HG03442 (cell line): ENCODE measurements around the gene FHIT.

ENCODE experiments used
- ATAC-seq: cut with Tn5 transposase; IDR thresholded peaks from one replicate; pipeline ENCODE4 v1.9.1; 2021; ENCODE audit warnings: mild to moderate bottlenecking, moderate library complexity; ENCODE audit not compliant: unreplicated experiment

The FHIT gene

DNA sequence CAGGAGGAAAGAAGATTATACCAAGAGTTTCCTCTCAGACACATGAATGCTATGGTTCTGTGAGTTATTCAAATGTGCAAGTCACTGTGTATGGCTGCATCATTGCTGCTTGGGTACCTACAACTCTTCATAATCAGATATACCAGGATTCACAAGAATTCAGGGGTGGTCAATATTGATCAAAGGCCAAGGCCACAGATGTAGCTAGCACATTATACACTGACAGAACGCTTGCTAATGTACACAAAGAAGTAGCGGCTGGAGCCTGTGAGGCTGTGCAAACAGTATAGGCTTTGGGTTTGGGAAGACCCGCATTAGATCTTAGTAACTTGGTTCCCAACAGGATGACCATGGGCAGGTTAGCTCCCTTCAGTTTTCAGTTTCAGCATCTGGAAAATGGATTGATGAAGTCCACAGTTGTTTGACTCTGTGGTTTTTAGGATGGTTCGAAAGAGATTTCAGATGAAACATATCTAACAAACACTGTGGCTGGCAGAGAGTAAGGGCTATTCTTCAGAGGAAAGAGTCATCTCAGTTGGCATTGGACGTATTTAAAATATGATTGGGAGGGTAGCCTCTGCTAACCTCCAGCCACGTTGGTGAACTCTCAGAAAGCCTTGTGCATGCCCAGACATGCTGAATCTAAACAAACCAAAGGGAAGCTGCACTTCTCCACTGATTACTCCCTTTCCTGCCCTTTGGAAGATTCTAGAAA, 1452.7 kb downstream of the FHIT start:
- ATAC-seq = no peak

DNA sequence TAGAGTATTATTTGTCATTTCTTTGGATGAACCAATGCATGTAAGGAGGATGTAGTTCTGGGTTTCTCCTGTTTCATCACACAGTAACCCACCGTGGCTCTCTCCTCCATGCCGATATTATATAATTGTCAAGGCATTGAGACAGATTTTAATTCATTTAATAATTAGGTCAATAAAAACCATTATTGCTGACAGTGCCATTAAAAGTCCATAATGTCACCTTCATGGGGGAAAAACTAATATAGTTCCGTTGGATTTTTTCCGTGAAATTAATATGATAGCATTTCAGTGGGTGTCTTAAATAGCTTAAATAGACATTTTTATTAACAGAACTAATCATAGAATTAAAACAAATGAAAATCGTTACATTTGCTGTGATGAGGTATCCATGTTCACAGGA, 1453.7 kb downstream of the FHIT start:
- no peak for ATAC-seq

DNA sequence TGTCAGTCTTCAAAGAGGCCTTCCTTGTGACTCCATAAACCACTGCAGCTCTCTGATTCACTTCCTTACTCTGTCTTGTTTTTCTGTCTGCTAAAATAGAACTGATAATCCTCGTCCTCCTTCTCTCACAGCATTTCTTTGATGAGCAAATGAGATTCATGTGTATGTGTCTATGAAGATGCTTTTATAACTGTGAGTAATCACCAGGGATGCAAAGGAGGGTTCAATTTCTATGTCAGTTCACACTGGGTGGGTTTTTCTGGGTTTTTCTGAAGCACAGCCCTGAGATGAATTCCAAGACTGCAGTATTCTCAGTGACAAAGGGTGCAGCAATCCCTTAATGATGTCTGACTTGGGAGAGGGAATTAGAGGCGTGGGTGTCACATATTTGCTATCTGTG, 1454.8 kb downstream of the FHIT start:
- no peak for ATAC-seq

DNA sequence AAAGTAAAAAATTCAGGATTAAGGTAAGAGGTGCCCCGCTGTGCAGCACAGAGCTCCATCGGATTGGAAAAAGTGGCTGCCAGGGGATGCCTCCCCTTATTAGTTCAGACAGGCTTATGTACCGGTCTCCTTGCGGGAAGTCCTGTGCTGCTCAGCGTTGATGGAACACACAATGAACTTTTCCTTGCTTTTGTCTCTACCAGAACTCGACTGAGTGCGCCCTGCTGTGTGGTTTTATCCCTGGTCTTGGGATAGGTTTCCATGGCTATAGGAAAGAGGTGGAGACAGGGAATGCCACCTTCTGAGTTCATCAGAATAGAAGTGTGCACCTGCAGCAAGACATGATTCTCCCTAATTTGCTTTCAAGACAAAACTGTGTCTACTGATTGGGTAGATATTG, 1455.5 kb downstream of the FHIT start:
- ATAC-seq = no peak

DNA sequence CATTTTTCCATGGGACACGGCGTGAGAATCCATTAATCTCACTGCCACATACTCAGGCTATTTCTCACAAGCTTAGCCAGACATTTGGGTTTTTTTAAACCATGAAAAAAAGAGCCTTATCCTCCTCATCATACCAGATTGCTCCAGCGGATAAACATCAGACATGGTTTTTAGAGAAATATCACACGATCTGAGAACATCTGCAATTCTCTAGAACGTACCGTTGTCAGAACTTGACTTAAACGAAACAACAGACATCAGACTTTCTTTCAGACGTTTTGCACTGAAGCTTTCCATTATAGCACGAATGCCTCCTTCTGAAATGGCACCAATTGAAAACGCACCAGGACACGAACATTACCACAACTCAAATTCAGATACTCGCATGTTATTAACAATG, 1457.3 kb downstream of the FHIT start:
- ATAC-seq = no peak

DNA sequence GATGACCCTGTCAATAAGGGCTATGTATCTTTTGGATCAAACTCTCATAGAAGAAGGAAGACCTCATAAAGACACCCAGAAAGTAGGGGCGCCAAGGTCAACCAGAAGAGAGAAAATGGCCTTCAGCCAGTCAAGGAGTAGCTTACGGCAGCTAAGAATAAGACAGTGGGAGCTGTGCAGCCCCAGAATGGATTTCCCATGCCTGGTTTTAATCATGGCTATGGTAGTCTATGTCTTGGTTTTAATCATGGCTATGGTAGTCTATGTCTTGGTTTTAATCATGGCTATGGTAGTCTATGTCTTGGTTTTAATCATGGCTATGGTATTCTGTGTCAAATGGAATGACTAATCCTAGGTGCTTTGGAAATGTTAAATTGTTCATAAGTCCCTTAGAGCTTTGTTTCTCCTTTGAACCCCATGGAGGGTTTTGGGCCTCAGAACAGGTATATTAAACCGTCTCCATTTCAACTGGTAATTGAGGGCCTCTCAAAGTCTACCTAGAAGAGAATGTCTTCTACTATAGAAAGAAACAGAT, 1459.4 kb downstream of the FHIT start:
- ATAC-seq = no peak

DNA sequence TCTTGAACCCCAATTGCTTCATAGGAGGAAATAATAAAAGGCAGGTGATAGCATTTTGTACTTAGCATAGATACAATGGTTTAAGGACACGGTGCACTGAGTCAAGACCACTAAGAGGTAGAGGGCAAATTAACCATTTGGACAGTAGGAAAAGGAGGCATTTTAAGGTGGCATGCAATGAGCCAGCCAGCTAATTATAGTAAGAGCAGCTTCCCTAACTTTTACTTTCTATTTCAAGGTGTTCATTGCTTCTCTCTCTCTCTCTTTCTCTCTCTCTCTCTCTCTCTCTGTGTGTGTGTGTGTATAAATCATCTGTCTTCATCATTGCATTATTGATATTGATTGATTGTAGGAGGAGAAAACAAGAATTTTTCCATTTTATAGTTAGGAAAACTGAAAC, 1461.0 kb downstream of the FHIT start:
- ATAC-seq = no peak

DNA sequence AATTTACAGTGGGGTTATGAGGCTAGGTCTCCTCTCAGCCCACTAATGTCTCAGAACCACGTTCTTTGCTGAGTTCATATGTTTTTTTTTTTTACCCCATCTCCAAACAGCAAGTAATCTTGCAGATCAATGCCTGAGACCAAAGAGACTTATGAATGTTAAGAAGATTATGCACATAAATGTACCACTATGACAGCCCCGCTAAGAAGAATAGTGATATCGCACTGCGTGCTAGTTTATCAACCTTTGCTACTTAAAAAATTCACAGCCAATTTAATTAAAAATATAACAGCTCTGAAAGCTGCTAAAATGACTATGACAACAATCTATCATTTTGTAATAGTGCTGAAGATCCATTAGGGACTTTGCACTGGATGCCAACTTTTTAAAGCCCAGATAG, 1462.5 kb downstream of the FHIT start:
- no peak for ATAC-seq

DNA sequence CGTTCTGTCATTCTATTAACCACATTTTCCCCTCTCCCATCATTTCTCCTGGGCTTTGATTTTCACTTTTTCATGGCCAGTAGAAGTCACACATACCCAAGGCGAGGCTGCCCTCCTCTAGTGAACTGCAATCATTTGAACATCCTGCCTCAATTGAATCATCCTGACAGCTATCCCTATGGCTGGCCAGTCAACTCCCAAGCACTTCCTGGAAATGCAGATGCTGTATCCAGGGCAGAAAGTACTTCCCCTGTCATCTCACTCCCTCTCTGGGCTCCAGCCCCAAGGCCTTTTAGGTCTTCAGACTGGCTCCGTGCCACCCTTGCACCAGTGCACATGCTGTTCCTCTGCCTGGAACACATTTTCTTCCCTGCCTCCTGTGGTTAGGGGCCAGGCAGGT, 1463.1 kb downstream of the FHIT start:
- no peak for ATAC-seq

DNA sequence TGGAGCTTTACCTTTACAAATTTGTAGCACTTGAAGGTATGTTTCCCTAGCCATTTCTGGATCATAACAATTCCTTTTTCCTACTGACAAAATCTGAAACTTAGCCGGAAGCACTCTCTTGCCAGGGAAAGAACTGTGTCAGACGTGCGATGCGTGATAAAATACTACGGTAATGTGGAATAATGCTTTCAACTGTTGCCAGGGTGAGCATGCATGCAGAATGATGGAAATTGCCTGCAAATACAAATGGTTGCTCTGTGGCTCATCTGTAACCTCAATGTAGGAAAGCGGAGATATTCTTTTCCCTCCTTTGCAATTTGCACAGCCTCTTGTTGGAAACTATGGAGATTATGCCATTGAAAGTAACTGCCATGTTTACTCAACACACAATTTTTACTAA, 1464.9 kb downstream of the FHIT start:
- ATAC-seq = no peak

DNA sequence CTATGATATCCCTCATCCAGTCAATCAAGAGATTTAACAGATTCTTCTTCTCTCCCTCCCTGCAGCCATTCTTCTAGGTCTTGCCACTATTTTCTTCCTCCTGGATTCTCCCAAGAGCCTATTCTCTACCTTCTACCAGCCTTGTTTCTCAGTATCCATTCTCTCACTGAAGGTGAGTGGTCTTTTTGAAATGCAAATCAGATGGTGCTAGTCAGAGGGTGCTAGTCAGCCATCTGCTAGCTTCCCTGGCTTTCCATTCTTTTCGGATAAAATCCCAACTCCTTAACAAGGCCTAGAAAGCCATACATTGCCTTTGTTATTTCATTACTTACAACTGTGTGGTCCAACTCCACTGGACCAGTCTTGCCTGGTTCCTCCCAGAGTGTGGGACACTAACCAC, 1467.1 kb downstream of the FHIT start:
- ATAC-seq = no peak

DNA sequence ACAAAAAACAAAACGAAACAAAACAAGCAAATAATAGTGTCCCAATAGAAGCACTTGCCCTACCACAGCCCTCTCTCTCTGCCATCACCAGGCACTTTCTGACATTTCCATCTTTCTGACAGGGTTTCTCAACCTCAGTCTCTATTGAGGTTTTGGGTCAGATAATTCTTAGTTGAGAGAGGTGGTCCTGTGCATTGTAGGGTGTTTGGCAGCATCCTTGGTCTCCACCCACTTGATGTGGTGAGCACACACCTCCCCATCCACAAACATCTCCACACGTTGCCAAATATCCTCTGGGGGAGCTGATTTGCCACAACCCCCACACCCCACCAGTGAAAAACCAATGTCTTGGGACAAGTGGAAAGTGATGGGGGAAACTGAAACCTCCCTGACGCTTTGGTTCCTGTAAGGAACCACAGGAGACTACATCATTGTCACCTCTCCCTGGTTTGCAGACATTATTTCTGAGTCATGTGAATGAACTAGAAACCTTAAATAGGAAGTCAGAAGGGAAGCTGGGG, 1467.7 kb downstream of the FHIT start:
- ATAC-seq = no peak

DNA sequence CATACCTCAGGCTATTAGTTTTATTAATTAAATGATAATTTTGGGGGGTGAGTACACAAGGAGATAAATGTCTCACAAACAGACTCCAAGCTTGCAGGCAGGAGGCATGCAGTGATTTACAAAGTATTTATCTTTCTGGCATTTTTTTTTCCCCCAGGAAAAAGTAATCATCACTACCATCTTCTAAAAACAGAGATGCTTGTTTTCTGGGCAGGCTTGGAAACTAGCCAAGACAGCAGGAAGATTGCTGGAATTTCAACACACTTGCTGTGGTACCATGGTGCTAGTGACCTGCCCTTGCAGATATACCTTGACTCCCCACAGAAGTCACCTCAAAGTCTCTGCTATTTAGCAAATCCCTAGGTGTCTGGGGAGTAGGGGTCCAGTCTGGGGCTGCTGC, 1468.6 kb downstream of the FHIT start:
- ATAC-seq = no peak

DNA sequence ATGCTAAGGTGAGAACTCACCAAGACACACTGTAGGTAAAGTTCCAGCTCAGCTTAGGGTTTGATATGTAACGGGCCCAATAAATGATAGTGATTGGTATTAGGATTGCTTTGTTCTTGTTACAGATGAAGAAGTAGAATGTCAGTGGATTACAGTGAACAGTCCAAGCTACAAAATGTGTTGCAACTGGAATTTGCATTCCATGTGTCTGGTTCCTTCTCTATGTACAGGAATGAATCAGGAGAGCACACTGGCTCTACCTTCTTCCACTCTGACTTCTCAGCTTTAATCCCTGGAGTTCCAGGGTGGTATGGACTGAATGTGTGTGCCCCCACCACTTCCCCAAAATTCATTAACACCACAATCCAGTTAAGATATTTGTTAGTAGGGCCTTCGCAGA, 1471.0 kb downstream of the FHIT start:
- ATAC-seq = no peak

DNA sequence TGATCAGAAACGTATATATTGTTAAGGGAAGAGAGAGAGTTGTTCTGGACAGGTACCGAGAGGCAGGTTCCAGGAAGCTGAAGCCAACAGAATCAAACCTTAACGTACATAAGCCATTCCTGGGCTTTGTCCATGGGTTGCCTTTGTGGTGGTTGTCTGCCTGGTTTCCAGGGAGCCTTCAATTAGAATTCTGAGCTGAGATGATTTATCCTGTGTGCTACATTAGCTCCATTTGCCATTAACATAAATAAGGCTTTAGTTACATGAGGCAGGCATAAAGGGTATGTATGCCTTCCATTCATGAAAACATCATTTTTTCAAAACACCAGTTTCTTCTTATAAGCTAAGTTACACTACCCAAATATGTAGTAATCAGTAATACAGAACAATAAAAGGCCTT, 1472.0 kb downstream of the FHIT start:
- ATAC-seq = no peak

DNA sequence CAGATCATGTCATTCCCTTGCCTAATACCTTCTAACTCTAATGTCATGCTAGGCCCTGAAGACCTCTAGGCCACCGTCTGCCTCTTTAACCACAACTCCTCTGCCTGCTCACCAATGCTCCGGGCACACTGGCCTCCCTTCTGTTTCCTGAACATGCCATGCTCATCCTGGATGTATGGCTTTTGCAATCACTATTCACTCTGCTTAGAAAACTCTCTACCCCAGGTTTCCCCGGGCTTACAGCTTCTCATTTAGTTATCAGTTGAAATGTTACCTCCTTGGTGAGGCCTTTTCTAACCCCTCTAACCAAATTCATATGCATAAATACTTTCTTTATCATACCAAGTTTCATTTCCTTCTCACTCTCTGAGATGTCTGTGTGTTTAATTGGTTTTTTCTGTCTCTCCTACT, 1473.6 kb downstream of the FHIT start:
- no peak for ATAC-seq

DNA sequence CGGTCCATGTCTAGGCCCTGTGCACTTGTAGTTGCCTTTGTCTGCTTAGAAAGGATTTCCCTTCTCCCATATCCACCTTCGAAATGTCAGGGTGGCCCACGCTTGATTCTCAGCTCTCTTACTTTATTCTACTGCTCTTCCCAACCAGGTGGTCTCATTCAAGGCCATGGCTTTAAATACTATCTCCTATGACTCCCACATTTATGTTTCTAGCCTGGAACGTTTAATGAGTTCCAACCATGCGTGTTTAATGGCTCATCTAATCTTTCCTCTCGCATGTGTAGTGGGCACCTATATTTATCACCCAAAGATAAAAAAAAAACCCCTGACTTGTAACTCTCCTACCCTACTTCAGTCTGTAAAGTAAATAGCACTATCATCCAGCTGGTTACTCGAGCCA, 1474.2 kb downstream of the FHIT start:
- ATAC-seq = no peak

DNA sequence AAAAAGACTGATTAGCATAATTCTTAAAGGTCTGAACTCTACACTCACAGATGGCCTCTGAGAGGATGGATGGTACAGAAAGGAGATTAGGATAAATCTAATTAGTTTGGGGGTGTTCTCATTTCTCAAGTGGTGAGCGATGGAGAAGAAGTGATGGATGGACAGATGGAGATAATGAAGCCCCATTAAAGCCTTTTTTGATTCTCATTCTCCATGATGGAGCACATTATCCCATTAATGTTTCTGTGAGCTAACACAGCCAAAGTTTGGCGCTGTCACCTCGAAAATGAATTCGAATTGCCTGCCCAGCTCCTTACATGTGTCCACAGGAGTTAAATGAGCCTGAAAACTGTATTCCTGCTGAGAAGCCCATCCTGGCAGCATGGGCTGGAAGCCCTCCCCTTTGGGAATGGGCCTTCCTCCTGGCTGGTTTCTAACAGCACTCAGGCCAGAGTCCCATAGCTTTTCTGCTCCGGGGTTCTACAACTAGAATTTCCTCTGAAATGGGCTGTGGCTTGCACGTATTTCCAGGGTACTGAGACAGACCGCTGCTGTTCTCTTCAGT, 1475.4 kb downstream of the FHIT start:
- no peak for ATAC-seq

DNA sequence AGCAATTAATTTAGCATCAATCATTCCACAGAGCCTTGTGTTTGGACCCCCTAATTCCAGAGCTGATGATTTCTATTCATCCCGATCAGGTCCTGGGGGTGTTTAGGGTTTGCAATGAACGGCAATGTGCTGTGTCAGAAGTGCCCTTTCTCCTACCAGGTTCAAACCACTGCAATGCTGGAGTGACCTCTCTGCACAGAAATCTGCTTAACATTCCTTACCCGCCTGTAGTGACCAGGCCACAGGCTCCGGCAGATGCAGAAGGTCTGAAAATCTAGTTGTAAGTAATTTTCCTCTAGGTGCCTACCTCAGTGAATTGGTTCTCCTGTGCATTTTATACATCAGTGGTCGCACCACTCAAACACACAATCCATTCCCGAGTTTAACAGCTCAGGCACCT, 1476.1 kb downstream of the FHIT start:
- ATAC-seq = no peak

DNA sequence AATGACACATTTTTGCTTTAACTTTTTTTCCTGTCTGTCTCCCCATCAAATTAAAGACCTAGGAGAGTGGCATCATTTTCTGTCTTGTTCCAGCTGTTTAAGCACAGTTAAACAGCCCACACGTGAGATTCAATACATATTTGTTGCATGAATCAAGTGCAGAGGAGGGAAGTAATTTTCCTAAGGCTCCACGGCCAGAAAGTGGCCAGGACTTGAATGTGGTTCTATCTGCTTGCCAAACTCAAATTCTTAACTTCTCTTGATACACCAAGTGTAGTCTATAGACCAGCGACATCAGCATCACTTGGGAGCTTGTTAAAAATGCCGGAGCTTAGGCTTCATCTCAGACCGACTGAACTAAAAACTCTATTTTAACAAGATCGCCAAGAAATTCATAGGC, 1476.6 kb downstream of the FHIT start:
- ATAC-seq = no peak

DNA sequence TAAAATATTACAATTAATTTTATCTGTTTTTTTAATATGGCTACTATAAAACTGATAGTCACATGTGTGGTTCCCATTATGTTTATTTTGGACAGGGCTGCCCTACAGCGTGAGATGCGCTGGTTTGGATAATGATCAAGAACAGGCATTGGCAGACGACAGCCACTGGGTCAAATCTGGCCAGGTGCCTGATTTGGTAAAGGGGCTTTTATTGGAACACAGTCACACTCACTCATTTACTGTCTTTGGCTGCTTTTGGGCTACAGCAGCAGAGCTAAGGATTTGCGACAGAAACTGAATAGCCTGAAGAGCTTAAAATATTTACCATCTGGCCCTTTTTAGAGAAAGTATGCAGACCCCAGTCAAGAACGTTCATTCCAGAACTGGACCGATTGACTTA, 1477.3 kb downstream of the FHIT start:
- ATAC-seq = no peak
